HFFc6 (cell line): ENCODE measurements around the gene ATP6V1G3. TPM values are rescaled to one million over a fixed set of nuclear protein-coding genes. Genes with fewer than 3 reads are reported as not detected.

Source experiments
- DNase-seq: peaks from one replicate; pipeline ENCODE4 v3.0.0-alpha.2; 2018
- H3K27ac Mint-ChIP-seq: 2 replicates; pipeline ENCODE4 v1.8.0; 2020; ENCODE audit warnings: mild to moderate bottlenecking, mixed read lengths
- H3K27me3 Mint-ChIP-seq: 2 replicates; pipeline ENCODE4 v1.8.0; 2021; ENCODE audit warnings: mild to moderate bottlenecking, moderate library complexity, mixed read lengths; ENCODE audit not compliant: insufficient read depth
- H3K36me3 Mint-ChIP-seq: 2 replicates; pipeline ENCODE4 v1.8.0; 2021; ENCODE audit warnings: low read depth, mixed read lengths
- H3K4me1 Mint-ChIP-seq: 2 replicates; pipeline ENCODE4 v1.8.0; 2020; ENCODE audit warnings: low read depth, mixed read lengths
- H3K4me3 Mint-ChIP-seq: 2 replicates; pipeline ENCODE4 v1.8.0; 2020; ENCODE audit warnings: mild to moderate bottlenecking, moderate library complexity, mixed read lengths
- H3K9me3 Mint-ChIP-seq: 2 replicates; pipeline ENCODE4 v1.8.0; 2020; ENCODE audit warnings: mild to moderate bottlenecking, mixed read lengths
- total RNA-seq, 6 experiments: library from RNA; stranded (reverse); fragmentation: NEBNext Ultra II Directional; extraction: Animal tissue kit (Norgen Biotek cat#: 25700); gene quantifications; 2 replicates in 1 of 6; 3 replicates in 5 of 6; pipeline ENCODE4 v1.2.3, GENCODE V29; 2021
- TF ChIP-seq, protein P1 (sequence below): fragments of 200-600 bp; sonication (generic); IDR thresholded peaks from 2 replicates; pipeline ENCODE4 v1.5.0; 2021; ENCODE audit warnings: antibody characterized with exemption, mild to moderate bottlenecking

ATP6V1G3 gene
- total RNA-seq, 6 experiments from 2014 or later = 0.76 to 1.9 (median 0.95) TPM

DNA sequence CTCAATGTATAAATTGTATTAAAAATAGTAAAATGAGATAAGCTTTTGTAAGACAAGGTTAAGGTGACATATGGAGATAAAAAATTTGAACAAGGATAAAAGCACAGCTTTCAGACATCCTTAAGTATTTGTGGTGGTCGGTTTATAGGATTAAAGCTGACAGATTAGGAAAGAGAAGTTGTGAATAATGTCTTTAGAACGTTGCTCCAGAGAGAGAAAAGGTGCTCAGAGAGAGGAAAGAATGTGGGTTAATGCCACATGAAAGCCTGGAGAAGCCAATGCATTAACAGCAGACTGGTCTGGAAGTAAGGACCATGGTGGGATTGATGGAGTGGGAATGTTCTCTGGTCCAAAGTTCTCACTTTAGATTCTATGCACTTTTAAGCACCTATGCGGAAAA is 44.8 kb downstream of the ATP6V1G3 start:
- Mint-ChIP-seq H3K27me3 (no peaks in the 10 kb centered on the region; the same call in 1 of the 2 replicates), H3K27ac (peak overlapping the region; percentile 93), H3K36me3 (peaks cover 13% of the 10 kb centered on the region), H3K4me3 (no peak overlapping the region), H3K9me3 (peaks cover 5% of the 10 kb centered on the region; the same call in 1 of the 2 replicates), H3K4me1 (peaks cover 90% of the 10 kb centered on the region)
- TF ChIP-seq, protein P1, sequence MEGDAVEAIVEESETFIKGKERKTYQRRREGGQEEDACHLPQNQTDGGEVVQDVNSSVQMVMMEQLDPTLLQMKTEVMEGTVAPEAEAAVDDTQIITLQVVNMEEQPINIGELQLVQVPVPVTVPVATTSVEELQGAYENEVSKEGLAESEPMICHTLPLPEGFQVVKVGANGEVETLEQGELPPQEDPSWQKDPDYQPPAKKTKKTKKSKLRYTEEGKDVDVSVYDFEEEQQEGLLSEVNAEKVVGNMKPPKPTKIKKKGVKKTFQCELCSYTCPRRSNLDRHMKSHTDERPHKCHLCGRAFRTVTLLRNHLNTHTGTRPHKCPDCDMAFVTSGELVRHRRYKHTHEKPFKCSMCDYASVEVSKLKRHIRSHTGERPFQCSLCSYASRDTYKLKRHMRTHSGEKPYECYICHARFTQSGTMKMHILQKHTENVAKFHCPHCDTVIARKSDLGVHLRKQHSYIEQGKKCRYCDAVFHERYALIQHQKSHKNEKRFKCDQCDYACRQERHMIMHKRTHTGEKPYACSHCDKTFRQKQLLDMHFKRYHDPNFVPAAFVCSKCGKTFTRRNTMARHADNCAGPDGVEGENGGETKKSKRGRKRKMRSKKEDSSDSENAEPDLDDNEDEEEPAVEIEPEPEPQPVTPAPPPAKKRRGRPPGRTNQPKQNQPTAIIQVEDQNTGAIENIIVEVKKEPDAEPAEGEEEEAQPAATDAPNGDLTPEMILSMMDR = no peak
- DNase-seq = peak; percentile 25

DNA sequence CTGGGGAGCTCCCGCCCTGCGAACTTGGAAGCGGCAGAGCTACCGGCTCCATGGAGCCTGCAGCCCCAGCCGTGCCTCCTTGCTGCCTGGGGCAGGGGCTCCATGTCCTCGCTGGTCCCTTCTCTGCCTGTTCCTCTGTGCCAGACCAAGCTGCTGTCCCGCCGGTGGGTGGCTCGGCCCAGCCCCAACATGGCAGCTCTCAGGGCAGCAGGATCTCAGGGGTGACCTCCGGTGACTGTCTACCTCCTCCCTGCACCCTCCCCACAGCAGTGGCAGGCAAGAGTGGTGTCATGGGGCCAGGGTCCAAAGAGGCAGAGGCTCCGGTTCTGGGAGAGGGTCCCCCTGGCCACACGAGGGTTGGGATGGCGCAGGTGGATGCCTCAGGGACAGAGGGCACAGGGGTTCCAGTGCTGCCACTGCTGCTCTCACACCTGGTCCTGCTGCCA is 45.8 kb downstream of the ATP6V1G3 start:
- Mint-ChIP-seq H3K9me3 (no peaks in the 10 kb centered on the region), H3K4me3 (no peak overlapping the region), H3K27ac (peak overlapping the region; percentile 93), H3K36me3 (peaks cover 15% of the 10 kb centered on the region), H3K4me1 (peaks cover 90% of the 10 kb centered on the region), H3K27me3 (no peaks in the 10 kb centered on the region; the same call in 1 of the 2 replicates)
- TF ChIP-seq, protein P1 = no peak
- no peak for DNase-seq

- H3K4me3 Mint-ChIP-seq = no peak overlapping the region
- no peaks in the 10 kb centered on the region for H3K9me3 Mint-ChIP-seq
- no peak for DNase-seq
- TF ChIP-seq, protein P1 = no peak
- H3K4me1 Mint-ChIP-seq = peaks cover 85% of the 10 kb centered on the region
- peak overlapping the region; percentile 91 for H3K27ac Mint-ChIP-seq
- peaks cover 15% of the 10 kb centered on the region for H3K36me3 Mint-ChIP-seq
- H3K27me3 Mint-ChIP-seq = no peaks in the 10 kb centered on the region; the same call in 1 of the 2 replicates
Measured at GRCh38 chr1:198494139-198494538, 46.3 kb downstream of the ATP6V1G3 start.

DNA sequence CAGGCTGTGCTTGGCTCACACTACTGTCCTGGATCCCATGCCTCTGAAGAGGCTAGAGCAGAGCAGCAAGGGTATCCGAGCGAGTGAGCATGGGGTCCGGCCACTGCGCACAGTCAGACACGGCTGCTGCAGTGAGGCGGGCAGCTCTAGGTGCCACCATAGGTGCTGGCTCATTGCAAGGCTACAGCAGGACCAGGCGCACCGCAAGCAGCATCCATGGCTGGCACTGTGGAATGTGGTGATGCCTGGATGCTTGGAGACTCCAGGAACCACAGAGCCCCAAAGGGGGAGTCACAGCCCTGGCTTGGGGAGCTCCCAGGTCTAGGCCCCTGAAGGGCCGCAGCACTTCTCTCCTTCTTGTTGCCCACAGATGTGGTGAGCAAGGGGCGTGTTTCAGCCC is 47.2 kb downstream of the ATP6V1G3 start:
- Mint-ChIP-seq H3K4me1 (peaks cover 77% of the 10 kb centered on the region), H3K27ac (peak overlapping the region; percentile 91), H3K36me3 (peaks cover 15% of the 10 kb centered on the region), H3K4me3 (0 out of 2 replicates have a peak overlapping the region, but pooled peaks have one; percentile 10), H3K9me3 (no peaks in the 10 kb centered on the region), H3K27me3 (no peaks in the 10 kb centered on the region; the same call in 1 of the 2 replicates)
- no peak for DNase-seq
- TF ChIP-seq, protein P1 = no peak

GRCh38 chr1:198492872-198493271 is 47.6 kb downstream of the ATP6V1G3 start:
- no peaks in the 10 kb centered on the region; the same call in 1 of the 2 replicates for H3K27me3 Mint-ChIP-seq
- DNase-seq = peak; percentile 95
- TF ChIP-seq, protein P1 = no peak
- peaks cover 15% of the 10 kb centered on the region for H3K36me3 Mint-ChIP-seq
- H3K4me1 Mint-ChIP-seq = peaks cover 73% of the 10 kb centered on the region
- H3K27ac Mint-ChIP-seq = peak overlapping the region; percentile 91
- no peaks in the 10 kb centered on the region for H3K9me3 Mint-ChIP-seq
- 0 out of 2 replicates have a peak overlapping the region, but pooled peaks have one; percentile 1 for H3K4me3 Mint-ChIP-seq
